GM21367 (cell line): ENCODE measurements around the gene MRPS16.

Experiments
- ATAC-seq: cut with Tn5 transposase; IDR thresholded peaks from one replicate; pipeline ENCODE4 v1.9.1; 2021; ENCODE audit not compliant: unreplicated experiment

MRPS16 gene

GRCh38 chr10:73205081-73205480 is 47.4 kb downstream of the MRPS16 start:
- ATAC-seq = no peak
